ENCODE data around the gene C1RL. TPM values are rescaled to one million over a fixed set of nuclear protein-coding genes. Genes with fewer than 3 reads are reported as not detected.

Gene C1RL
- polyA plus RNA-seq, 4 donors, result 29.5 to 43.1 (median 35.9) TPM

DNA sequence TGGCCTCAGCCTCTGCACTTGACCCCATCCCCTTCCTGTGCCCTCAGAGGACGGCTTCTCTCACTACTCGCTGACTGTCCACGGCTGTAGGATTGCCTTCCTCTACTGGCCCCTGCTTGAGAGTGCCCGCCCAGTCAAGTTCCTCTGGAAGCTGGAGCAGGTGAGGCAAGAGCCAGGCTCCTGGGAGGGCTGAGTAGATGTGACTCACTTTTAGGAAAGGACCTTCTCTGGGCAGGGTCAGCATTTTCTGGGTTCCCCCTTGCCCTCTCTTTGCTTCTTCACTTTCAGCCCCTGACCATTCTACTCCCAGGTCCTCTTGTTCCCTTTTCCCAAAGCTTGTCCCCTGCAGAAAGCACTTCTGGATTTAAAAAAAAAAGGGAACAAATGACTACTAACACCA lies 28.9 kb upstream of the C1RL start:
- no peak for DNase-seq (ENCODE audit: low read depth in 4 of 4, low spot score in 2 of 4)

DNA sequence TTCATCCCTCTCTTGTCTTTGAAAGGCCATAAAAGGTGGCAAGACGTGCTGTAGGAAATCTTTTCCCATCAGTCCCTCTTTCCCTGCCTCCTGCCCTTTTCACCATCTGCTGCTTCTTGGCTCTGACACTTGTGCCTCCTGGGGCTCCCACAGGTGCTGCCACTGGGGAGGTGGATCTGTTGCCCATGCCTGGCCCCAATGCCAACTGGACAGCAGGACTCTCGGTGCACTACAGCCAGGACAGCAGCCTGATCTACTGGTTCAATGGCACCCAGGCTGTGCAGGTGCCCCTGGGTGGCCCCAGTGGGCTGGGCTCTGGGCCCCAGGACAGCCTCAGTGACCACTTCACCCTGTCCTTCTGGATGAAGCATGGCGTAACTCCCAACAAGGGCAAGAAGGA lies 27.7 kb upstream of the C1RL start:
- DNase-seq (ENCODE audit: low read depth in 4 of 4, low spot score in 2 of 4), result no peak

DNA sequence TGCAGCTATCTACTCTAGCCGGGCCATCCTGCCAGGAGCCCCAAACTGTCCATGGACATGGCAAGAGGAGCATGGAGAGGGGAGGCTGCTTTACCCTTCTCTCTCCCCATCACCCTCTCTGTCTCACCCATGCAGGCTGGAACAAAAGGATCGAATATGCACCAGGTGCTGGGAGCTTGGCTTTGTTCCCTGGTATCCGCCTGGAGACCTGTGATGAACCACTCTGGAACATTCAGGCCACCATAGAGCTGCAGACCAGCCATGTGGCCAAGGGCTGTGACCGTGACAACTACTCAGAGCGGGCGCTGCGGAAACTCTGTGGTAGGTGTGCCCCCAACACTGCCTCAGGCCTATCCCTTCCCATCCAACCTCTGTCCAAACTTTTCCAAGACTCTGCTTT lies 27.1 kb upstream of the C1RL start:
- DNase-seq (ENCODE audit: low read depth in 4 of 4, low spot score in 2 of 4), result no peak

DNA sequence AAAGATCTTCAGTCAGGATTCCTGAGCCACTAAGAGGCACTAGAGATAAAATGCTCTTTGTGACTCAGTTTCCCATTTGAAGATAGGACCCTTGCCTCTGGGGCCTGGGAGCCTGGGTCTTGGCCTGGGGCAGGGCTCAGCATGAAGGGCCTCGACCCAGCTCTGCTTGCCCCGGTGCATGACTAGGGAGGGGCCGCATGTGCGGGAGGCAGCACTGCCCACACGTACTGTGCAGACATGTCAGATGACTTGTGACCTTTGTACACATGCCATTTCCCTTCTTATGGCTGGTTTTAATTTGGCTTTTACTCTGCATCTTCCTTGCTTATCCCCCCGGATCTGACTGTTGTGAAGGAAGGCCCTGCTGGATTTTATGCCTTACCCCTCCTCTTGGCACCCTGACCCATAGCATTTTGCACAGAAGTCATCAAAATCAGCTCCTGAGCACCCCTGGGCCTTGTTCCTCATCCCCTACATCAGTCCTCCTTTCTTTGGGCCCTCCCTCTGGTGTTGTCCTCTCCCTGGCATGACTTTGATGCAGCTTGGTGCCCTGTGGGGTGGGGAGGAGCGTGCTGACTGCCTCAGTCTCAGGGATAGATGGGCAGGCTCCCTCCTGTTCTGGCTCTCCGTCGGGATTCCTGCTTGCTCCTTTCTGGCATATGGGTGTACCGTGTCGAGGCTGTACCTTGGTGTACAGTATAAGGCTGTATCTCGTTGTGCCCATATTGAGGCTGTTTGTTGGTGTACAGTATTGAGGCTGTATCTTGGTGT lies 25.6 kb upstream of the C1RL start:
- DNase-seq (ENCODE audit: low read depth in 4 of 4, low spot score in 2 of 4), result no peak

DNA sequence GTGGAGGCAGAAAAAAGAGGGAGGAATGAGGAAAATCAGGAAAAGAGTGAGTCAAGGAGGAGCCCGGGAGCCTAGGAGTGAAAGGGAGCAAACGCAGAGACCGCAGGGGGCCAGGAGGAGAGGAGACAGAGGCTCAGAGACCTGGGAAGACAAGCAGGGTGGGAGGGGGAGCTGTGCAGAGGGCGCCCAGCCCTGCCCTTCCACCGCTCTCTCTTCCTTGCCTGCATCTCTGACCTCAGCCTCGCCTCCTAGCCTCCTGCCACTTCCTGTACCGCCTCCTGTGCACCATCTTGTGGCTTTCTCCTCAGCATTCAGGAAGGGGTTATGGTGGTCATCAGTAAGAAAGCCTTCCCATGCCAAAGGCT lies 22.5 kb upstream of the C1RL start:
- no peak for DNase-seq (ENCODE audit: low read depth in 4 of 4, low spot score in 2 of 4)

DNA sequence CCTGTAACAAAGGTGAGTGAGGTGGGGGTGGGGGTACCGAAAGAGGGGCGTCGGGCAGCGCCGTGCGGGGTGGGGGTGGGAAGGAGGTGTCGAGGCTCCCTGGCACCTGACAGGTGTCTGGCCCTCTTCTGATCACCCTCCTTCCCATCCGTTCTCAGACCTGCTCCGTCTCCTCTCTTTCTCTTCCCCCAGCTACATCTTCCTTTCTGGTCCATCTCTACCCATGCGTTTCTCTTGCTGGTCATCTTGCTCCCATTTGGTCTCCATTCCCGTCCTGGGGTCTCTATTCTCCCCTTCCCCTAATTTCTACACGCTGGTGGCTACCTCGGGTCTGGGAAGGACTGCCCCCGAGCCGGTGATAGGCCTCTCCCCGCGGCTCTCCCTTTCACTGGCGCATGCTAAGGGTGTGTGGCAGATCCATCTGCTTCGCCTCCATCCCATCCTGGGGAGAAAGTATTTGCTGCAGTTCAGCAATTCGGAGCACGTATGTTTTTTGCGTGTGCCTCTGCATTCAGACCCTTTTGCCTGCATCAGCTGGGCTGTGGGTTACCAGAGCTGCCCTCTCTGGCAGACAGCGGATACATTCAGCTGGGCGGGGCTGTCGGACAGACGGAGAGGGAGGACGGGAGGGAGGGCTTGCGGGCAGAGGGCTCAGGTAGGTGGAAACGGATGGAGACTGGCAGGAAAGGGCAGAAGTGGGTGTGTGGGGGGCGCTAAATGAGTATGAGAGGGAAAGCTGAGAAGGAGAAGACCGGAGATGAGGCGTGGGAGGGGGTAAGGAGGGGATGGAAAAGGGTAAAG lies 21.9 kb upstream of the C1RL start:
- DNase-seq (ENCODE audit: low read depth in 4 of 4, low spot score in 2 of 4), result peak in 1 of 4 donors; percentile 31

DNA sequence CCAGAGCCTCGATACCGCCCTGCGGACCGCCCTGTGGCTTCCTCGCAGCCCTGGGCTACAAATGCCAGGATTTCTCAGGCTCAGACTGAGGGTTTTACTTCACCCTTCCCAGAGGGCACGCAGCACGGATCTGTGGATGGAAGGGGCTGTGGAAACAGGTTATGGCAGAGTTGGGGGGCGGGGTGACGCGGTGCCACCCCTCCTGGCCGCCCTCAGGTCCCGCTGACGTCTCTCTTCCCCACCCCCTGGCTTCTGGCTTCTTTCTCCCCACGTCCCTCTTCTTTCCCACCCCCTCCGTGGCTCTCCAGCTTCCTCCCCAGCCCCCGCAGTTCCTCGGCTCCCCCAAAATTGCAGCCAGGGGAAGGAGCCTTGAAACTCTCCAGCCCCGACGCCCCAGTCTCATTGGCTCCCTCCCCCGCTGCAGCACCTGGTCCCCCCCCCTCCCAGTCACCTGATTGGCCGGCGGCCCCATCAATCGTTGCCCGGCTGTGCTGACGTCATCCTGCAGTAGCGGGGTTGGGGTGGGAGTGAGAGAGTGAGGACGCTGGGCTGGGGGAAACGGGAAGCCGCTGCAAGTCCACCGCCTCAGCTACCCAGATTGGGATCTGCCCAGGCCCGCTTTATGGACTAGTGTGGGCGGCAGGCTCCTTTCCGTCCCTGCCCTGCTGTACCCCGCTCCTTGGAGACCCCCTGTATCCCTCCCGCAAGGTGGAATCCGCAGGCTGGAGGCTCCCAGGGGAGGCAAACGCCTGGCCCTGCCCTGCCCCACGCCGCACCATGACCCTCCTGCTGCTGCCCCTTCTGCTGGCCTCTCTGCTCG lies 21.1 kb upstream of the C1RL start, which contains the start of gene CLSTN3:
Gene CLSTN3 (plus strand): TSS at position 500 of the 820 bp plus-strand sequence. CDS start 278 bp downstream, at position 778.
- DNase-seq (ENCODE audit: low read depth in 4 of 4, low spot score in 2 of 4), result peak in 3 of 4 donors; percentile 63 to 83 (median 70)

DNA sequence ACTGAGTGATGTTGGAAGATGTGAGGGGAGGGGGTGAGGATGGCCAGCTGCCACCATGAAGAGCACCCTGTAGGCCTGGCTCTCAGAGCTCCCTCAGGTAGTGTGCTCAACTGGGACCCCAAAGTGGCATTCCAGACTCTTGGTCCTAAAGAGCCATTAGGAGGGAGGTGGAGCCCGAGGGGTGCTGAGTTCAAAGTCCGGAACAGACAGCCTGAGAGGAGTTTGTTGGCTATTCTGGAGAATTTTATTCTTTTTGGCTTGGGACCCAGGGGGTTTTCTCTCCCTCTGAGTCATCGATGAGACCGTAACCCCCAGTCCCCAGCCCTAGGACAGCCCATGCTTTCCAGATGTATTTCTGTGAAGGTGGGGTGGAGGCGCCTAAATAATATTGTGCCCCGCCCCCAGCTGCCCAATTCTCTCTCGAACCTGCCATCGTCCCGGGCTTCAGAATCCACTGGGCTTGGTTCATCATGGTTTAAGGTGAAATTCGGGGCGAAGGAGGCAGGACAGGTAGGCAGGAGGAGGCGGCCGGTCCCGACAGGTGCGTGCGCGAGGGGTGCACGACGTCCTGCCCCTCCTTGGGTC lies 20.4 kb upstream of the C1RL start:
- no peak for DNase-seq (ENCODE audit: low read depth in 4 of 4, low spot score in 2 of 4)

DNA sequence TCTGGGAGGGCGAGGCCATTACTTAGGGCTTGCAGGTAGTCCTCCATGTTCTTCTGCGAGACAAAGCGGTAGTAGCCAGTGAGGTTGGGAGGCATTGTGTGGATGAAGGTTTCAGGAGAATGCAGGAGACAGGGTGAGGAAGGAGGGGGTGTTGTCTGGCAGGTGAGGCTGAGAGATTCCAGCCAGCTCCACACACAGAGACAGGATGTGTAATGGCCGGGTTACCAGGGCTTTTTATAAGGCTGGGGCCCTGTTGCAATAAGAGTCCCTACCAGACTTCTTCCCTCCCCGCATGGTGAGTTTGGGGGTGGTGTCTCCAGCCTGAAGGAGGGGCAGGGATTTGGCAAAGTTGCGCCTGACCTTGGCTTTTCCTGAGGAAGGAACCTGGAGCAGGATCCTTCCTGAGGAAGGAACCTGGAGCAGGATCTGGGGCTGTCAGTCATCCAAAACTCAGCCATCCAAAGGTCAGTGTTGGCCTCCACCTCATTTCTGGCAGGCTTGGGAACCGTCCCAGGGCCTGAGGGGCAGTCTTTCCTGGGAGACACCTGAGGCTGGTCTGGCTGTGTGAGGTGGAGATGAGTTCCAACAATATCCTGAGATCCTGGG lies 19.8 kb upstream of the C1RL start, which contains the start of gene RBP5:
Gene RBP5 (minus strand): TSS at position 209 of the 606 bp plus-strand sequence. CDS start 114 bp downstream, at position 95.
- no peak for DNase-seq (ENCODE audit: low read depth in 4 of 4, low spot score in 2 of 4)

DNA sequence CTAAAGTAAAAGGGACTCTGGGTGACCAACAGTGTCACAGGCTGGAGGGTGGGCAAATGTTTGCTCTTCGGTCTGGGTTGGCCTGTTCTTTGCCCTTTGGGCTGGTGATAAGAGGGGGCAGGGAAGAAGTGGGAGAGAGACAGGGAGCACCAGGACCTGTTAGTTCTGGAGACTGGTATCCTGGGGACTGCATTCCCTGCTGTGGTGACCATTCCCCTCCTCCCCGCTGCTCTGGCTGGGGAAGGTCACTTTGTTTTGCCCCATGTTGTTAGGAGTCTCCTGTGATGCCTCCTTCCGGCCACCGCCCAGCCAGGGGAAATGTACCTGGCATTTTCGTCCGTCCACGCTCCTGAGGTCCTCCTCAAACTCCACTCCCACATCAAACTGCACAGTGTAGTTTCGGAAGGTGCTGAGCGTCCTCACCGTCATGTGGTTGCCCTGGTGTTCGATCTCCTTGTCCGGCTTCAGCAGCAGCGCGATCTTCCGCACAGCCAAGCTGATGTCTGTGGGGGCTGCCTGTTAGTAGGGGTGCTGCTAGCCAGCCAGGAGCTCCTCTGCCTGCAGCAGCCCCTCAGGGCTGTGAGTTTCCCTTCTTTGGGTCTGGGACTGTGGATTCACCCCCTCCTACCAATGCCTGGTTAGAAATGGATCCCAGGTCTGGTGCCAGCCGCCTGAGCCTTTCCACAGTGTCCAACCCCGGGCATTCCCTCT lies 19.1 kb upstream of the C1RL start:
- no peak for DNase-seq (ENCODE audit: low read depth in 4 of 4, low spot score in 2 of 4)

DNA sequence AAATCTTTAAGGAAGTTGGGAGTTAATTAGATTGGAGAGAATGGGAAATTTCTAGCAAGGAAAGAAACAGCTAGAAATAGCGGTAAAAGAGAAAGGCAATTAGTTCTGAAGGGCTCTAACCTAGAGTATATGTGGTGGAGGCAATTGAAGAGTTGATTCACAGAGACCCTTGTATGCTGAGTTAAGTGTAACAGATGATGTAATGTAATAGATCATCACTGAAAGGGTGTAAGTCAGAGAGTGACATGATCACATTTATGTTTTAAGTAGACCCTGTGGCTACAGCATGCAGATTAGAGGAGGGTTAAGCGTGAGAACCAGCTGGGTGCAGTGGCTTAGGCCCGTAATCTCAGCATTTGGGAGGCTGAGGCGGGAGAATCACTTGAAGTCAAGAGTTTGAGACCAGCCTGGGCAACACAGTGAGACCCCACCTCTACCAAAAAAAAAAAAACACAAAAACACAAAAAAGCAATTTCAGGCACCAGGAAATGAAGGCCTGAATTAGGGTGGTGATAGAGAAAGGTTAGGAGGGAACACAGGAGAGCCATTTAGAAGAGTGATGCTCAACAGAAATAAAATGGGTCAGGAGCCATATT lies 16.7 kb upstream of the C1RL start:
- DNase-seq (ENCODE audit: low read depth in 4 of 4, low spot score in 2 of 4), result no peak

DNA sequence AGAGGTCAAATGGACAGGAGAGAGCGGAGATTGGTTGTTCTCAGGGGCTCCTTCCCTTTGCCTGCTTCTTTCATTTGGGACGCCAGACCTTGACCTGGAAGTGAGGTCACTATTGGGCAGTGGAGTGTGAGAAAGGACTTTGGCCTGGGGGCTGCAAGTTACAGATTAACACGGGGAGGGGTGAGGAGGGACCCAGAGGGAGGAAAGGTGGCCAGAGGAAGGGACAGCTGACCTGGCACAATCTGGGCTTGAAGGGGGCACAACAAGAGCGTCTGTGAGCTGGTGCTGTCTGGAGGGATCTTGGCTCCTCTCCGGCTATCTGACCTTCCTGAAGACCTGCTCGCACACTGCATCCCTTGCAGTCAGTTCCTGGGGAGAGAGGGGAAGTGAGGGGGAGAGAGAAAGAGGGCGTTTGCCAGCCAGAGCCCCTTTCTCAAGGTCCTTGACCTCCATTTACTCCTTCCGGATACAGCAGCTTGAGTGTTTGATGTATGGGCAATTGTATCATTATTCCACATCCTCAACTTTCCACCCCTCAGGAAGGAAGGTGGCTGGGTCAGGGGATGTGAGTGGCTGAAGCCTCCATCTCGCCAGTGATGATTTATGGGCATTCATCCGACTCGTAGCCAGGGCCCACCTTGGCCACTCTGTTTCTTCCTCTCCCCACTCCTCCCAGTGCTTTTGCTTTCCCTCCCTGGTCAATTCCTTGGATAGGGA lies 14.9 kb upstream of the C1RL start:
- DNase-seq (ENCODE audit: low read depth in 4 of 4, low spot score in 2 of 4), result peak in 1 of 4 donors; percentile 47

DNA sequence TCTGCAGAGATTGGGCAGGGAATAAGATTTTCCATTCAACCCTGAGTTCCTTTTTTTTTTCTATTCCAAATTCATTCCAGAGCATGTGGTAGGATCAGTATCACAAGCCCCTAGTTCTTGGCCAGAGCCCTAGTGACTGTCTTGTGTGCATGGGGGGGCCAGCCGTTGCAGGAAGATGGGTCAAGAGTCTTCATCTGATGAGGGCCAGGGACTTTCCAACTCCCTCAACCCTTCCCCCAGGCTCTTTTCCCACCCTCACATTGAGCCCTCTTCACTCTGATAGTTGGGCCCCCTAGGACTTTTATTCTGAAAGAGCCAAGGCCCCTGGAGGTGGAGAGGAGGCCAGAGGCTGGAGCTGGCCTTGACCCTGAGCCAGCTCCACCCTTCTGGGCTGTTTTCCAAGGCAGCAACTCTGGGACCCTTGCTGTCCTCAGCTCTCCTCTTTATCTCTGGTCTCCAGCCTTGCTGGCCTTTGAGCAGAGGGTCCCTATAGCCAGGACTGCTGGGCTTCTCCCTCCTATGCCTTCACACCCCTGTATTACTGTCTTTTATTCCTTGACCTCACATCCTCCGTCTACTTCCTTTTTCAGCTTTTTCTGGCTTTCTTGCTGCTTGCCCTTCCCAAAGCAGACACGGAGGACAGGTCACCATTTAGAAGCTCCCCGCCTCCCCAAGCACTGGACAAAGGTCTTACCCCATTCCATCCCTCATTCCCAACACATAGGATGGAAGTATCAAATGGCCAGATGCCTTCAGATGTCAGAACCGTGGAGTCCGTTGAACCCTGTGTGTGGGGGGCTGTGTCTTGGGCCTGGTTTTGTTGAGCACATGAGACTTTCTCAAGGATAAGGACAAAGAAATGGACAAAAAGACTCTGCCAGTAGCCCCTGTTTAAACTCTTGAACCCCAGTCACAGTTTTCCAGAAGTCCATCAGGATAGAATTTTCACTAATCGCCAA lies 14.1 kb upstream of the C1RL start:
- no peak for DNase-seq (ENCODE audit: low read depth in 4 of 4, low spot score in 2 of 4)

DNA sequence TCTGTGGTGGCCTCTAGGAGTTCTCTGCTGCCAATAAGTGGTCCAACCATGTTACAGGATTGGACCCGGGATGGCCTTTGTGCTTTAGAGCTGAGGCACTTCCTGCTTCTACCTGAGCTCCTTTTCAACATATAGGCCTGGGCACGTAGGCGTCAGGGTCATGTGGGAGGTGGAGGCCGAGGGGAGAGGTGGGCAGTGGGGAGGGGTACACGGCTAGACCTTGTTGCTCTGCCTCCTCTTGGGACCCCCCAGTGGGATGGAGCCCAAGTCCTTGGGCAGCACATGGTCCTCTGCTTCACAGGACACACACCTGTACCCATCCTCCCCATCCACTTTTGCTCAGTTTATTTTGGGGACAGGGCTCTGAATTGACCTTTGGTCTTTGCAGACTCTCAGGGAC lies 12.3 kb upstream of the C1RL start:
- no peak for DNase-seq (ENCODE audit: low read depth in 4 of 4, low spot score in 2 of 4)

DNA sequence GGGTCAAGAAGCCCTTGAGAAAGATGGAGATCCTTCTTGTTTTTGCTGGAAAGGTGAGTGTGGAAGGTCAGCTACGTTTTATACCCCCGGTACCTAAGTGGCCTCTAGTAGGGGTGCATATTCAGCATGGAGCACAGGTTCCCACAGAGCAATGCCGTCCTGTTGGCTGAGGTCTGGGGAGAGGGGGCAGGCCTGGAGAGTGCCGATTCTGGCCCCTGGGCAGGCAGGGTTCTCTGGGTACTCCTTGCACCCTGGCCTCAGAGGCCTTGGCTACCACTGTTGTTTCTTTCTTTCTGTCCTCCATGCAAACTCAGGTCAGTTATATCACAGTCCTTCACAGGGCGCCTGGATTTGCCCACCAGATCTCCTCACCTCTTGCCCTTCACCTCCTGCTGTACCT lies 11.2 kb upstream of the C1RL start:
- DNase-seq (ENCODE audit: low read depth in 4 of 4, low spot score in 2 of 4), result no peak

DNA sequence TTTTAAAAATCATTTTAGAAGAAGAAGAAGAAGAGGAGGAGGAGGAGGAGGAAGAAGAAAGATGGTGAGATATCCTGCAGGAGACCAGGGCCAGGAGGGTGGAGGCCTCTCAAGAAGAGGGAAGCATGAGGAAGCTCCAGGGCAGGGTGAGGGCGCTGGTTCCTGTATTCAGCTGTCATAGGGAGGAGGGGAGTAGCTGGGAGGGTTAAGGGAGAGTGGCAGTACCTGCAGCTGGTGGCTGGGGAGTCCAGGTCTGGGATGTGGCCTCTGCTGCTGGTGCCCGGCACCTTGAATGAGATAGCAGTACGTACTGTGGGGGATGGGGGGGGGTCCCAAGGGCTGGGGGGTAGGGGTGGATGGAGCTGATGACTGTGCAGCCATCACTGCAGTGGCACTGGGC lies 9.9 kb upstream of the C1RL start:
- DNase-seq (ENCODE audit: low read depth in 4 of 4, low spot score in 2 of 4), result no peak

DNA sequence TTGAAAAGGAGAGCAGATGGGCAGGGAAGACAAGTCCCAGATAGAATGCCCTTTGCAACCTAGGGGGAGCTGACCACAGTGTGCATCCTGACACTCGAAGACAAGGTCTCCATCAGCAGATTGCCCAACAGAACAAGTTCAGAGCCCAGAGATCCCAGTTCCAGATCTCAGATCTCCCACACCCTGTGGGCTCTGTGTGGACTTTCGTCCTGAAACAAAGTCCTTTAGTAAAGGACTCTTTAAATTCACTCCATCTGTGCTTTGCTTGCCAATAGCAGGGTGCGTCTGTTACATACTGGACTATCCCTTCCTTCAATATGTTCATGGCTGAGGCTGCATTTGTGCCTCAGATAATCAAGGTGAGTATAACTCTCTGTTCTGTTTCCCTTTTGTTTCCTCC lies 8.7 kb upstream of the C1RL start:
- DNase-seq (ENCODE audit: low read depth in 4 of 4, low spot score in 2 of 4), result no peak
